ENCODE measurements around the gene NRAS. TPM values are rescaled to one million over a fixed set of nuclear protein-coding genes. Genes with fewer than 3 reads are reported as not detected.

Gene NRAS
- total RNA-seq, 4 donors from 2014 or later, result 12.1 to 20.9 (median 14.7) TPM

DNA sequence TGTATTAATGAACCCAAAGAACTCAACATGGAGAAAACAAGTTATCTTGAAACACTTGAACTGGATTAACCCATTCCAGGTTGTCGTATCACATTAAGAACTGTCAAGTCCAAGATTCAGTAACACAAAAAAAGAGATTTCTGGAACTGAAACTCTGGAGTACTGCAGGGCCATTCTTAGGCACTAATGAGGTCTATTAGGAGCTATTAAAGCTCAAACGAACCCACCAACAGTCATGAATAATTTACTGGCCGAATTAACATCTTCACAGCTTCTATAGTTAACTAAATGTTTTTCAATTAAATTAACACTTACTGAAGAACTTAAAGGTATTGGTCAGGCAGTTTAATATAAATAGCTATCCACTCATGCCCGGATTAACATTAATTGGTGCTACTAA lies 36.6 kb upstream of the NRAS start:
- H3K9me3 ChIP-seq, result no peaks in the 10 kb centered on the region
- WGBS, result 65% methylated on average over 4 of the region's 4 CpGs
- TF ChIP-seq POLR2AphosphoS5 (IDR thresholded peaks at IDR 0.05), result no peak
- TF ChIP-seq, protein P1, sequence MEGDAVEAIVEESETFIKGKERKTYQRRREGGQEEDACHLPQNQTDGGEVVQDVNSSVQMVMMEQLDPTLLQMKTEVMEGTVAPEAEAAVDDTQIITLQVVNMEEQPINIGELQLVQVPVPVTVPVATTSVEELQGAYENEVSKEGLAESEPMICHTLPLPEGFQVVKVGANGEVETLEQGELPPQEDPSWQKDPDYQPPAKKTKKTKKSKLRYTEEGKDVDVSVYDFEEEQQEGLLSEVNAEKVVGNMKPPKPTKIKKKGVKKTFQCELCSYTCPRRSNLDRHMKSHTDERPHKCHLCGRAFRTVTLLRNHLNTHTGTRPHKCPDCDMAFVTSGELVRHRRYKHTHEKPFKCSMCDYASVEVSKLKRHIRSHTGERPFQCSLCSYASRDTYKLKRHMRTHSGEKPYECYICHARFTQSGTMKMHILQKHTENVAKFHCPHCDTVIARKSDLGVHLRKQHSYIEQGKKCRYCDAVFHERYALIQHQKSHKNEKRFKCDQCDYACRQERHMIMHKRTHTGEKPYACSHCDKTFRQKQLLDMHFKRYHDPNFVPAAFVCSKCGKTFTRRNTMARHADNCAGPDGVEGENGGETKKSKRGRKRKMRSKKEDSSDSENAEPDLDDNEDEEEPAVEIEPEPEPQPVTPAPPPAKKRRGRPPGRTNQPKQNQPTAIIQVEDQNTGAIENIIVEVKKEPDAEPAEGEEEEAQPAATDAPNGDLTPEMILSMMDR (IDR thresholded peaks at IDR 0.05), result no peak
- no peak for TF ChIP-seq EP300 (IDR thresholded peaks at IDR 0.05)
- TF ChIP-seq POLR2A (IDR thresholded peaks at IDR 0.05; ENCODE audit: low read depth), result no peak
- H3K36me3 ChIP-seq, result peaks cover 0 to 19% (median 10%) of the 10 kb centered on the region in 4 donors
- peaks cover 81 to 89% (median 84%) of the 10 kb centered on the region in 4 donors for H3K4me1 ChIP-seq
- H3K27me3 ChIP-seq, result no peaks in the 10 kb centered on the region
- no peak overlapping the region for H3K4me3 ChIP-seq
- intact Hi-C loops (cut with DNase I), result no loop called here
- H3K27ac ChIP-seq (replicated peaks in 1 of 4), result no peak overlapping the region
- no peak for DNase-seq (ENCODE audit: extremely low spot score)

DNA sequence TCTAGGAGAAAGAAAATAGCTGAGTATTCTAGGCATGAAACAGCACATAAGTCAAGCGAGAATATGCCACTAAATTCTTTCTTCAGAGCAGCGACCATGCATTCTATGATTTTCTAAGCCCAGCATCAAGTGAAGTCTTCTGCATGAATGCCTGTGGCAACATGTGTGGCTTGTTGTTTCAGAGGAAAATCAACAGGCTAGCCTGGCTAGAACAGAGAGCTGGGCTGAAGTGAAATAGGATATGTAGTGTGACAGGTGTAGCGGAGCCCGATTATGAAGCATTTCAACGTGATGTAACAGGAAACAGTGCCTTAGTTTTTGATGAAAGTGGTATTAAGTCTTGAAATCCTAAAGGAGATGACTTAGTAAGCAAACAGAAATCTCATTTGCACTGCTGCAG lies 34.2 kb upstream of the NRAS start:
- 67% methylated on average over 5 of the region's 5 CpGs for WGBS
- DNase-seq (ENCODE audit: extremely low spot score), result no peak
- no peak overlapping the region for H3K4me3 ChIP-seq
- H3K27ac ChIP-seq (replicated peaks in 1 of 4), result no peak overlapping the region
- peaks cover 74 to 96% (median 82%) of the 10 kb centered on the region in 4 donors for H3K4me1 ChIP-seq
- peaks cover 5 to 38% (median 14%) of the 10 kb centered on the region in 4 donors for H3K36me3 ChIP-seq
- no peaks in the 10 kb centered on the region for H3K9me3 ChIP-seq
- intact Hi-C loops (cut with DNase I), result no loop called here
- TF ChIP-seq, protein P1 (IDR thresholded peaks at IDR 0.05), result no peak
- no peak for TF ChIP-seq EP300 (IDR thresholded peaks at IDR 0.05)
- no peak for TF ChIP-seq POLR2A (IDR thresholded peaks at IDR 0.05; ENCODE audit: low read depth)
- no peak for TF ChIP-seq POLR2AphosphoS5 (IDR thresholded peaks at IDR 0.05)
- H3K27me3 ChIP-seq, result no peaks in the 10 kb centered on the region

DNA sequence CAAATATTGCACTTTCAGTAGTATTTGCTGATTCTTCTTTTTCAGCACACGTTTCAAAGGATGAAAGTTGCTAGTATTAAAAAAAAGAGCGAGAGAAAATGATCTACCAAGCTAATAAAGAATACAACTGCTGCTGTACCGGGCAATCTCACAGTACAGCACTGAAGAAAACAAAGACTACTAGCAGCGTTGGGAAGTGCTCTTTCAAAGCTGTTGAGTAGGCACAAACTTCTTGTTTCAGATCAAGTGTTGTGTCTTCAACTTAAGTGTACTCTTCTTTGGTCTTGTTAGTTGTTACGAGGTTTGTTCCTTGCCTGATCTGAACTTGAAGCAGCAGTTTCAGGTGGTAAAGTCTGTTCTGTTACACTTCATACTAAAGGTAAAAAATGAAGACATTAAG lies 33.3 kb upstream of the NRAS start:
- TF ChIP-seq POLR2A (IDR thresholded peaks at IDR 0.05; ENCODE audit: low read depth) (no peak), POLR2AphosphoS5 (IDR thresholded peaks at IDR 0.05) (no peak)
- TF ChIP-seq, protein P1 (IDR thresholded peaks at IDR 0.05), result no peak
- peaks cover 5 to 44% (median 15%) of the 10 kb centered on the region in 4 donors for H3K36me3 ChIP-seq
- H3K27ac ChIP-seq (replicated peaks in 1 of 4), result no peak overlapping the region
- no peaks in the 10 kb centered on the region for H3K9me3 ChIP-seq
- H3K27me3 ChIP-seq, result no peaks in the 10 kb centered on the region
- 66% methylated on average over 5 of the region's 5 CpGs for WGBS
- no peak overlapping the region for H3K4me3 ChIP-seq
- DNase-seq (ENCODE audit: extremely low spot score), result no peak
- H3K4me1 ChIP-seq, result peaks cover 71 to 94% (median 81%) of the 10 kb centered on the region in 4 donors
- intact Hi-C loops (cut with DNase I), result no loop called here

DNA sequence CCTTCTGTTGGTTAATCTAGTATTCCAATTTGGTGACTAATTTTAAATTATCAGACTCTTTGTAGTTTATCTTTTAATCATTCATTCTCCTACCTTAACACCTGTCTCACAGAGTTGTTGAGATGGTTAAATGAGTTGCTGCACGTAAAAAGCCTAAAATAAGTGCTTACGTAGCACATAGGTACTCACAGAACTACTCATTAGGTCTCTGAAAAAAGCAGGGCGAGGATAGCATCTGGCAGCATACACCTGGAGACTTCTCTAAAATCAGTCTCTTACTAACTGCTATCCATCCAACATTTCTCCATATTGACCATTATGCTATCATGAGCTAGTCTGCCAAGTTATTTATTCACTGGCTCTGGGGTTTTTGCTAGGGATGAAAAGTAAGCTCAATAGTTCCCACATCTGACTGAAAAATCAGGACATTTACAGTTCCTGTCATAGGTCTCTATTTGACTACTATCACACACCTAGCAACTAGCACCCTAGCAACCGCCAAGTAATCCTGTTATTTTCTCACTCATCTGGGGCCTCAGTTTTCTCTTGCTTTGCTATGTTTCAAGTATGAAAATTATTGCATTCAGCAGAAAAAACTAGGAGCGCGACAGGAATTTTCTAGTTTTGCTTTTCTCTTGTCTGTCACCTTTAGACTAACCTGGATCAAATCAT lies 30.0 kb upstream of the NRAS start:
- Histone ChIP-seq H3K9me3 (no peaks in the 10 kb centered on the region), H3K36me3 (peaks cover 8 to 68% (median 21%) of the 10 kb centered on the region in 4 donors), H3K4me3 (no peak overlapping the region), H3K4me1 (peaks cover 54 to 76% (median 65%) of the 10 kb centered on the region in 4 donors), H3K27me3 (no peaks in the 10 kb centered on the region), H3K27ac (replicated peaks in 1 of 4) (no peak overlapping the region)
- no peak for DNase-seq (ENCODE audit: extremely low spot score)
- no peak for TF ChIP-seq EP300 (IDR thresholded peaks at IDR 0.05)
- TF ChIP-seq, protein P1 (IDR thresholded peaks at IDR 0.05), result no peak
- no peak for TF ChIP-seq POLR2AphosphoS5 (IDR thresholded peaks at IDR 0.05)
- TF ChIP-seq POLR2A (IDR thresholded peaks at IDR 0.05; ENCODE audit: low read depth), result no peak
- intact Hi-C loops (cut with DNase I), result no loop called here
- WGBS, result 76% methylated on average over 6 of the region's 6 CpGs

Data from esophagus muscularis mucosa (tissue), 4 donors.